A375 (cell line): Measurements from ENCODE around the gene ZNF189. TPM values are rescaled to one million over a fixed set of nuclear protein-coding genes. Genes with fewer than 3 reads are reported as not detected.

Experiments used
- small RNA-seq: library from RNA; depleted of rRNA; stranded (forward); fragments of <200 nt; gene quantifications from one replicate; pipeline ENCODE3, GENCODE V24; 2014
- total RNA-seq: library from RNA; depleted of rRNA; stranded (reverse); fragments of >200 nt; shearing (Covaris generic); gene quantifications from 2 replicates; pipeline ENCODE4 v1.2.3, GENCODE V29; 2014; rRNA removed

Gene ZNF189
- total RNA-seq, result 7.5 and 8.8 TPM in 2 replicates

DNA sequence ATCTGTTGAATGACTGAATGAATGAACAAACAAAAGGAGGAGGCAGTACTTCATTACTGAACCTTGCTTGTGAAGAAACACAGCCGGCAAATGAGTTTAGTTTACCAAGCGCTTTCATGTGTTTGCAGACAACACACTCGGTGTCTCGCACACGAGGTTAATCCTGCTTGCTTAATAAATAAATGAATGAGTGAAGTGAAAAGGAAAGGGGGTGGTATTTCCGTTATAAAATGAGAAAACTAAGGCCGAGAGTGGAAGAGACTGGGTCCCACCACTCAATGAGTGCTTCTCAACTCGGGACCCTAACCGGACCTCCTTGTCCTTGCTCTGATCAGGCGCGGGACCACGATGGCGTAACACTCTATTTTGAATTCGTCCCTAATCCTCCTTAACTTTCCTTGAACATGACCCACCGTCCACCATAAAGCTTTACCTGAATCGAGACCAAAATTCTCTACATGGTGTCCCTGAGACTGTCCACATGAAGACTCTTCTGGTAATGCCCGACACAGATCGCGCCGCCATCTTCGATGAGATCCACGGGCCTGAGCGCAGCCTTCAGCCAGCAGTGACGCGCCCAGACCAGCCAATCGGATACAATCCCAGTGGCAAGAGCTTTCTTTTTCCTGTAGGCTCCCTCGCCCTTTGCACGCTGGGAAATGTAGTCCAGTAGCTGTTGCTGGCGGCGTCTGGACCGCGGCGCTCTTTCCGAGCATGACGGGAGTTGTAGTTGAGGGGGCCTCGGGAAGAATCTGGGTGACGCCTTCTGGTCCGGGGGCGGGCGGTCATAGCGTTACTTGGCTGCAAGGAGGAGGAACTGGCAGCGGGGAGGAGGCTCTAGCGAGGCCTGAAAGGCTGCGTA is at the start of gene ZNF189, which contains the start of gene MRPL50:
ZNF189 (plus strand) TSS at position 784 of the 862 bp plus-strand sequence. CDS start 306 bp downstream, outside the sequence.
MRPL50 (minus strand) TSS at position 551 of the 862 bp plus-strand sequence; CDS start at position 525, 26 bp downstream.

GRCh38 chr9:101384873-101385536 is 13.6 kb upstream of the ZNF189 start, which contains the start of gene BAAT:
Gene BAAT, minus strand, starts transcription at chr9:101385006. Its CDS starts 13,602 bp downstream, at chr9:101371404.

DNA sequence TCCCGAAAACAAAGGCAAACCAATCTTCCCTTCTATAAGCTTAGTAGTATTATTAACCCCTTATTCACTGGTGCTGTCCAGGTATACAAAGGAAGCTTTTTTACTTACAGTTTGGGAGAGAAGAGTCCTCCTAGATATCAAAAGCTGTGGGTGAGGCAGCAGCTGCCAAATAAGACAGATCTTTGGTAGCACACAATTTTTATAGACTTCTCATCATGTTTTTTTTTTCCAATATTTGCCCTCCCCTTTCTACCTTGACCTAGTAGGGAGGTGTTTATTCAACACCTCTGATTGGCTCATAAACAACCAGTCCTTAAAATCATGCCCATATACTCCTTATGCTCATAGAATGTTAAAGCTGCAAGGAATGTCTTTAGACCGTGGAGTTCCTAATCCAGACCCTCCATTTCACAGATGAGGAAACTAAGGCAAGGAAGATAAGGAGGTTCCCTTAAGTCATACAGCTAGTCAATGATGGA is 37.0 kb downstream of the ZNF189 start, which contains the start of gene ALDOB:
ALDOB (minus strand) TSS at position 174 of the 479 bp plus-strand sequence. CDS start 4,887 bp downstream, outside the sequence.

Small RNA genes within 50 kb of the gene (small RNA-seq; reads per million reads assigned to genes)
- gene AL353621.2, result not detected

Other genes starting within 250 kb of the ZNF189 start
- gene BAAT, start 13.8 kb upstream of the ZNF189 start, total RNA-seq, result 0.05 and 0.08 TPM in 2 replicates
- 11.0 and 11.9 TPM in 2 replicates for gene MRPL50, start 233 bp upstream of the ZNF189 start, total RNA-seq
- not detected in 2 replicates for gene ALDOB, start 36.9 kb downstream of the ZNF189 start, total RNA-seq
- gene RNF20, start 135.0 kb downstream of the ZNF189 start, total RNA-seq, result 34.6 and 44.7 TPM in 2 replicates
- gene PPP3R2, start 196.1 kb downstream of the ZNF189 start, total RNA-seq, result not detected in 2 replicates